K562 (cell line): ENCODE data around the gene KHDC1. TPM values are rescaled to one million over a fixed set of nuclear protein-coding genes. Genes with fewer than 3 reads are reported as not detected.

ENCODE experiments used
- ATF3 ChIP-seq, 2 experiments: fragments of 450-650 bp in 1 of 2; sonication (generic) in 1 of 2; formaldehyde crosslinking in 1 of 2; IDR thresholded peaks in 1 of 2; conservative IDR thresholded peaks in 1 of 2; 2 replicates each; pipeline versions ENCODE4 v1.6.1 to v1.8.1; 2016 to 2023; ENCODE audit warnings: mild to moderate bottlenecking in 2 of 2, moderate library complexity in 2 of 2, inconsistent platforms in 1 of 2, missing genetic modification reagents in 1 of 2
- ATF7 ChIP-seq: fragments of 450-650 bp; IDR thresholded peaks from 2 replicates; pipeline ENCODE4 v1.7.1; 2014; ENCODE audit warnings: mild to moderate bottlenecking, moderate library complexity
- MBD2 ChIP-seq: sonication (generic); IDR thresholded peaks from 2 replicates; pipeline ENCODE4 v1.6.1; 2016; ENCODE audit warnings: low read depth, borderline replicate concordance
- MEIS2 ChIP-seq: fragments of 450-650 bp; IDR thresholded peaks from 2 replicates; pipeline ENCODE4 v1.6.1; 2014; ENCODE audit warnings: mild to moderate bottlenecking; ENCODE audit not compliant: partially characterized antibody
- NBN ChIP-seq: fragments of 450-650 bp; IDR thresholded peaks from 2 replicates; pipeline ENCODE4 v1.6.1; 2016; ENCODE audit warnings: low read depth, mild to moderate bottlenecking
- POLR2AphosphoS5 ChIP-seq: IDR thresholded peaks from 2 replicates; pipeline ENCODE4 v1.6.1; 2011; ENCODE audit warnings: mild to moderate bottlenecking, low read depth, low read length, moderate library complexity; ENCODE audit not compliant: control insufficient read depth, insufficient read depth
- PTBP1 ChIP-seq: fragments of 200-400 bp; formaldehyde crosslinking; IDR thresholded peaks from 2 replicates; pipeline ENCODE4 v1.6.1; 2017; ENCODE audit warnings: low read depth, low read length
- SMARCA4 ChIP-seq: fragments of 450-650 bp; IDR thresholded peaks from 2 replicates; pipeline ENCODE4 v1.6.1; 2016
- SMC3 ChIP-seq: conservative IDR thresholded peaks from 2 replicates; pipeline ENCODE4 v1.6.1; 2011; ENCODE audit warnings: low read depth, low read length, improper control_type of control experiment; ENCODE audit not compliant: insufficient read depth
- SP1 ChIP-seq: sonication (generic); formaldehyde crosslinking; IDR thresholded peaks from 2 replicates; pipeline ENCODE4 v1.8.1; 2022; ENCODE audit warnings: mild to moderate bottlenecking, missing genetic modification reagents
- SPI1 ChIP-seq: IDR thresholded peaks from 2 replicates; pipeline ENCODE4 v1.6.1; 2011; ENCODE audit warnings: low read depth, low read length, control low read depth, borderline replicate concordance
- TAL1 ChIP-seq: fragments of 450-650 bp; IDR thresholded peaks from 2 replicates; pipeline ENCODE4 v1.6.1; 2016; ENCODE audit warnings: mild to moderate bottlenecking
- TEAD4 ChIP-seq, 2 experiments: sonication (generic) in 1 of 2; formaldehyde crosslinking in 1 of 2; IDR thresholded peaks; 2 replicates each; pipeline versions ENCODE4 v1.6.1 to v1.8.0; 2012 to 2022; ENCODE audit warnings: borderline replicate concordance in 1 of 2, inconsistent platforms in 1 of 2, low read length in 1 of 2, mild to moderate bottlenecking in 1 of 2, missing genetic modification reagents in 1 of 2
- U2AF2 ChIP-seq: fragments of 200-400 bp; formaldehyde crosslinking; optimal IDR thresholded peaks from 2 replicates; pipeline ENCODE3; 2017; ENCODE audit warnings: low read depth, mild to moderate bottlenecking, low read length
- ZC3H4 ChIP-seq: sonication (generic); formaldehyde crosslinking; IDR thresholded peaks from 2 replicates; pipeline ENCODE4 v1.9.0; 2021; ENCODE audit warnings: missing genetic modification reagents, borderline replicate concordance
- ZFP36 ChIP-seq: fragments of 150-350 bp; IDR thresholded peaks from 2 replicates; pipeline ENCODE4 v1.6.1; 2018; ENCODE audit warnings: low read length, low read depth; ENCODE audit not compliant: partially characterized antibody
- ZNF699 ChIP-seq: fragments of 250-450 bp; sonication (Bioruptor Pico); IDR thresholded peaks from 2 replicates; pipeline ENCODE4 v1.8.0; 2021; ENCODE audit warnings: mild to moderate bottlenecking, moderate library complexity; ENCODE audit not compliant: insufficient replicate concordance
- polyA plus RNA-seq, 8 experiments: library from polyadenylated mRNA; depleted of rRNA in 4 of 8; stranded (reverse) in 5 of 8; unstranded in 3 of 8; fragments of >200 nt; fragmentation: Nextera tagmentation in 2 of 8; fragmentation: Illumina TruSeq in 1 of 8; extraction: Ambion mirVana in 2 of 8; extraction: Trizol in 1 of 8; gene quantifications; 2 replicates each; pipeline versions ENCODE4 v1.2.1 to v1.2.3, GENCODE V29; 2011 to 2014; ENCODE audit warnings: inconsistent platforms in 1 of 8, missing spikeins in 1 of 8
- total RNA-seq, 7 experiments: library from RNA; depleted of rRNA in 6 of 7; stranded (reverse); fragments of >200 nt in 6 of 7; fragmentation: Illumina TruSeq in 2 of 7; extraction: Trizol in 2 of 7; gene quantifications; 2 replicates each; pipeline versions ENCODE4 v1.2.1 to v1.2.3, GENCODE V29; 2011 to 2021; ENCODE audit warnings: low replicate concordance in 1 of 7
- TF ChIP-seq, protein P1 (sequence below): fragments of 250-450 bp; sonication (Bioruptor Pico); IDR thresholded peaks from 2 replicates; pipeline ENCODE4 v1.9.0; 2021; ENCODE audit warnings: mild to moderate bottlenecking, inconsistent platforms
- TF ChIP-seq, protein P2 (sequence below): conservative IDR thresholded peaks from 2 replicates; pipeline ENCODE4 v1.6.1; 2011; ENCODE audit warnings: low read depth, mild to moderate bottlenecking, low read length; ENCODE audit not compliant: control insufficient read depth
- TF ChIP-seq, protein P3 (sequence below), 2 experiments: fragments of 450-650 bp; IDR thresholded peaks; 2 replicates each; pipeline ENCODE4 v1.6.1; 2016

The KHDC1 gene
- total and polyA plus RNA-seq, 9 of the 15 experiments (the other 6 are each of a cell fraction or from before 2014, with no cell fraction given), result 2.5 to 19.5 (median 8.0) TPM

DNA sequence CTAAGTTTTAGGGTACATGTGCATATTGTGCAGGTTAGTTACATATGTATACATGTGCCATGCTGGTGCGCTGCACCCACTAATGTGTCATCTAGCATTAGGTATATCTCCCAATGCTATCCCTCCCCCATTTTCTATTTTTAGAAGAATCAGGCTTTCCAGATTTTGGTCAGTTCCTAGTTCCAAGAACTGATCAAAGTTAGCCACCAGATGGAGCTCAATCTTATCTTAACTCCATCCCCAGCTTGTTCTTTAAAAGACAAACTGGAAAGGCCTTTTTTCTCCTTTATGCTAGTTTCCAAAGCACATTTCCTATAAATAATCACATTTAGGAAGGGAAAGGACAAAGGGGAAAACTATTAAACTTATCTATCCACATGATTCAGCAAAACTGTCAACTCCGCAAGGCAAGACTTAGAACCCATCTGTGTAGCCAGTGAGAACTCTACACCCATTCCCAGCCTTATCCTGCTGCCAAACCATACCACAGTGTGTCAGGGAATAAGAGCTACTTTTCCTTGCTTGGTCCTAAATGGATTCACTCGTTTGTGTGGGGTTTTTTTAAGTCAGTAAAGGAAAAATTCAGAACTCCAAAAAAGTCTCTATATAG lies 22.8 kb upstream of the KHDC1 start (continued):
- TF ChIP-seq, protein P1, sequence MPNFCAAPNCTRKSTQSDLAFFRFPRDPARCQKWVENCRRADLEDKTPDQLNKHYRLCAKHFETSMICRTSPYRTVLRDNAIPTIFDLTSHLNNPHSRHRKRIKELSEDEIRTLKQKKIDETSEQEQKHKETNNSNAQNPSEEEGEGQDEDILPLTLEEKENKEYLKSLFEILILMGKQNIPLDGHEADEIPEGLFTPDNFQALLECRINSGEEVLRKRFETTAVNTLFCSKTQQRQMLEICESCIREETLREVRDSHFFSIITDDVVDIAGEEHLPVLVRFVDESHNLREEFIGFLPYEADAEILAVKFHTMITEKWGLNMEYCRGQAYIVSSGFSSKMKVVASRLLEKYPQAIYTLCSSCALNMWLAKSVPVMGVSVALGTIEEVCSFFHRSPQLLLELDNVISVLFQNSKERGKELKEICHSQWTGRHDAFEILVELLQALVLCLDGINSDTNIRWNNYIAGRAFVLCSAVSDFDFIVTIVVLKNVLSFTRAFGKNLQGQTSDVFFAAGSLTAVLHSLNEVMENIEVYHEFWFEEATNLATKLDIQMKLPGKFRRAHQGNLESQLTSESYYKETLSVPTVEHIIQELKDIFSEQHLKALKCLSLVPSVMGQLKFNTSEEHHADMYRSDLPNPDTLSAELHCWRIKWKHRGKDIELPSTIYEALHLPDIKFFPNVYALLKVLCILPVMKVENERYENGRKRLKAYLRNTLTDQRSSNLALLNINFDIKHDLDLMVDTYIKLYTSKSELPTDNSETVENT, result no peak
- TF ChIP-seq MBD2 (no peak), TEAD4 (IDR thresholded peaks at IDR 0.05; ENCODE audit: low read length) (peak; percentile 75; the same call in 1 of the 2 replicates), TEAD4 (CRISPR knock-in tag; IDR thresholded peaks at IDR 0.05; ENCODE audit: borderline replicate concordance) (no peak), SMC3 (peak; percentile 24; the same call in 1 of the 2 replicates), ZFP36 (no peak), ZNF699 (CRISPR knock-in tag) (no peak), TAL1 (peak; percentile 74), MEIS2 (peak; percentile 19), PTBP1 (no peak), SMARCA4 (peak; percentile 59; the same call in 1 of the 2 replicates), NBN (peak; percentile 55; the same call in 1 of the 2 replicates), SP1 (CRISPR knock-in tag) (no peak), U2AF2 (no peak), POLR2AphosphoS5 (peak; percentile 64), ATF7 (no peak), ZC3H4 (CRISPR knock-in tag) (no peak), SPI1 (no peak), ATF3 (IDR thresholded peaks at IDR 0.05) (no peak), ATF3 (CRISPR knock-in tag; conservative IDR thresholded peaks at IDR 0.05) (no peak)
- TF ChIP-seq, protein P2, sequence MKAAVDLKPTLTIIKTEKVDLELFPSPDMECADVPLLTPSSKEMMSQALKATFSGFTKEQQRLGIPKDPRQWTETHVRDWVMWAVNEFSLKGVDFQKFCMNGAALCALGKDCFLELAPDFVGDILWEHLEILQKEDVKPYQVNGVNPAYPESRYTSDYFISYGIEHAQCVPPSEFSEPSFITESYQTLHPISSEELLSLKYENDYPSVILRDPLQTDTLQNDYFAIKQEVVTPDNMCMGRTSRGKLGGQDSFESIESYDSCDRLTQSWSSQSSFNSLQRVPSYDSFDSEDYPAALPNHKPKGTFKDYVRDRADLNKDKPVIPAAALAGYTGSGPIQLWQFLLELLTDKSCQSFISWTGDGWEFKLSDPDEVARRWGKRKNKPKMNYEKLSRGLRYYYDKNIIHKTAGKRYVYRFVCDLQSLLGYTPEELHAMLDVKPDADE, result no peak
- TF ChIP-seq, protein P3, sequence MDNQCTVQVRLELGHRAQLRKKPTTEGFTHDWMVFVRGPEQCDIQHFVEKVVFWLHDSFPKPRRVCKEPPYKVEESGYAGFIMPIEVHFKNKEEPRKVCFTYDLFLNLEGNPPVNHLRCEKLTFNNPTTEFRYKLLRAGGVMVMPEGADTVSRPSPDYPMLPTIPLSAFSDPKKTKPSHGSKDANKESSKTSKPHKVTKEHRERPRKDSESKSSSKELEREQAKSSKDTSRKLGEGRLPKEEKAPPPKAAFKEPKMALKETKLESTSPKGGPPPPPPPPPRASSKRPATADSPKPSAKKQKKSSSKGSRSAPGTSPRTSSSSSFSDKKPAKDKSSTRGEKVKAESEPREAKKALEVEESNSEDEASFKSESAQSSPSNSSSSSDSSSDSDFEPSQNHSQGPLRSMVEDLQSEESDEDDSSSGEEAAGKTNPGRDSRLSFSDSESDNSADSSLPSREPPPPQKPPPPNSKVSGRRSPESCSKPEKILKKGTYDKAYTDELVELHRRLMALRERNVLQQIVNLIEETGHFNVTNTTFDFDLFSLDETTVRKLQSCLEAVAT (IDR thresholded peaks at IDR 0.05), result no peak
